Fibroblast of lung (primary cell): ENCODE data around the gene GNG5.

Source experiments
- CTCF ChIP-seq, 2 donors: IDR thresholded peaks in 1 of 2; conservative IDR thresholded peaks in 1 of 2; 1 replicate in 1 of 2; 2 replicates in 1 of 2; pipeline ENCODE4 v1.5.1; 2011 to 2012; ENCODE audit warnings: low read length in 2 of 2, control low read depth in 1 of 2, inconsistent platforms in 1 of 2, low read depth in 1 of 2, mild to moderate bottlenecking in 1 of 2
- EZH2 ChIP-seq: IDR thresholded peaks from 2 replicates; pipeline ENCODE4 v1.5.1; 2012; ENCODE audit warnings: low read length, control low read depth, mild to moderate bottlenecking; ENCODE audit errors: missing control alignments

DNA sequence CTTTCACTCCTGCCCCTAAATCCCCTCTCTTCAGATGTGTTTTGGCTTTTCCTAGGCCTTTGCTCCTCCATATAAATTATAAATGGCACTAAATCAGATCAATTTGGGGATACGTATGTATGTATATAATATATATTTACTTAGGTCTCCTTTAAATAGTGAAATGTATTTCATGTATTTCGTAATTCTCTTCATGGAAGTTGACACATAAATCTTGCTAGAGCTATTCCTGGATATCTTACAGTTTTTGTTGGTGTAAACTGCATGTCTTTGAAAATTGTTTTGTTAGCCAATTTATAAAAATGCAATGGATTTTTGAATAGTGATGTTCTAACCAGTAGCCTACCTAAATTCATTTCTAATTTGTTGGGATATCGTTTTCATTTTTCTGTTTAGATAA, 18.3 kb downstream of the GNG5 start:
- TF ChIP-seq CTCF (conservative IDR thresholded peaks at IDR 0.05 in 1 of 2, IDR thresholded peaks at IDR 0.05 in 1 of 2; ENCODE audit: low read depth in 1 of 2, low read length in 2 of 2) (no peak), EZH2 (no peak)
